AG09319 (cell line): Measurements from ENCODE around the gene ACTN3.
"Not testable (repeated sequence)": the region's sequence is repeated elsewhere in the genome, so short reads cannot be mapped to it uniquely, and the experiment has no call there.

ENCODE experiments used
- DNase-seq: peaks from one replicate; pipeline ENCODE4 v3.0.0-alpha.2; 2010; ENCODE audit warnings: low read depth; ENCODE audit errors: extremely low read depth
- TF ChIP-seq, protein P1 (sequence below): IDR thresholded peaks from 2 replicates; pipeline ENCODE4 v1.5.1; 2011; ENCODE audit warnings: low read depth, mild to moderate bottlenecking, inconsistent platforms, low read length, moderate library complexity

ACTN3 gene

DNA sequence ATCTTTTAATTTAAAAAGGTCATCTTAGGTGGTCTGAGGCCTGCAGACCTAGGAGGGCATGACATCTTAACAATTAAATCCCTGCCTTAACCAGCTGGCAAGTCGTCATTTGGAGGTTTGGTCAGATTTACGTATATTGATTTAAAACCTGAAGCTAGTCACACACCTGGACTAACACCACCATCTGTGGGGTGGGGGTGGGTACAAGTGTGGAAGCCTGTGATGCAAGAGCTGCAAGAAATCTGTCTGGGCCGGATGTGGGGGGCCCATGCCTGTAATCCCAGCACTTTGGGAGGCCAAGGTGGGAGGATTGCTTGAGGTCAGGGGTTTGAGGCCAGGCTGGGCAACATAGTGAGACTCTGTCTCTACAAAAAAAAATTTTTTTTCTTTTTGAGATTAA, 34.6 kb downstream of the ACTN3 start:
- TF ChIP-seq, protein P1, sequence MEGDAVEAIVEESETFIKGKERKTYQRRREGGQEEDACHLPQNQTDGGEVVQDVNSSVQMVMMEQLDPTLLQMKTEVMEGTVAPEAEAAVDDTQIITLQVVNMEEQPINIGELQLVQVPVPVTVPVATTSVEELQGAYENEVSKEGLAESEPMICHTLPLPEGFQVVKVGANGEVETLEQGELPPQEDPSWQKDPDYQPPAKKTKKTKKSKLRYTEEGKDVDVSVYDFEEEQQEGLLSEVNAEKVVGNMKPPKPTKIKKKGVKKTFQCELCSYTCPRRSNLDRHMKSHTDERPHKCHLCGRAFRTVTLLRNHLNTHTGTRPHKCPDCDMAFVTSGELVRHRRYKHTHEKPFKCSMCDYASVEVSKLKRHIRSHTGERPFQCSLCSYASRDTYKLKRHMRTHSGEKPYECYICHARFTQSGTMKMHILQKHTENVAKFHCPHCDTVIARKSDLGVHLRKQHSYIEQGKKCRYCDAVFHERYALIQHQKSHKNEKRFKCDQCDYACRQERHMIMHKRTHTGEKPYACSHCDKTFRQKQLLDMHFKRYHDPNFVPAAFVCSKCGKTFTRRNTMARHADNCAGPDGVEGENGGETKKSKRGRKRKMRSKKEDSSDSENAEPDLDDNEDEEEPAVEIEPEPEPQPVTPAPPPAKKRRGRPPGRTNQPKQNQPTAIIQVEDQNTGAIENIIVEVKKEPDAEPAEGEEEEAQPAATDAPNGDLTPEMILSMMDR = no peak
- DNase-seq = no peak

DNA sequence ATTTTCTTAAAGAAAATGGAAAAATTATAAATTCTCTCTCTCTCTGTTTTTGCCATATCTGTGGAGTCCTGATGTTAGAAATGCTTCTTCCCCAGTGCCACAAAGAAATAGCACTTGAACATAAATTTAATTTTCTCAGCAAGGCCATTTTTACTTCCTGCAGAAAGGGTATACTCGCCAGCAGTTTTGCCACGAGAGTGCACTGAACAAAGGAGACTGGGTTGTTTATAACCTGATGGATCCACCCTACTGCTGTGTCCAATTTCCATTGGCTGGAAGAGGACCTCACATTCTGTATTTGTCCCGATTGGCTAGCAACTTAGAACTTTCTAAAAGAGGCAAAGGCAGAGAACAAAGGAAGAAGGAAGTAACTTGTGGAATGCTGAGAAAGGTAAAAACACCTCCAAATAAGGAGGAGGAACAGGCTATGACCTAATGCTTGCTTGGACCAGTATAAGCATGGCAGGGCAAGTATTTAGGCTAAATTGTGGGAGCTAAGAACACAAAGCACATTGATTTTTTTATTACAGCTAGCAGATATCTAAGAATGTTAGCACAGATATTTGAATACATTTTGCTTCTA, 36.0 kb downstream of the ACTN3 start:
- not testable (repeated sequence) for DNase-seq

DNA sequence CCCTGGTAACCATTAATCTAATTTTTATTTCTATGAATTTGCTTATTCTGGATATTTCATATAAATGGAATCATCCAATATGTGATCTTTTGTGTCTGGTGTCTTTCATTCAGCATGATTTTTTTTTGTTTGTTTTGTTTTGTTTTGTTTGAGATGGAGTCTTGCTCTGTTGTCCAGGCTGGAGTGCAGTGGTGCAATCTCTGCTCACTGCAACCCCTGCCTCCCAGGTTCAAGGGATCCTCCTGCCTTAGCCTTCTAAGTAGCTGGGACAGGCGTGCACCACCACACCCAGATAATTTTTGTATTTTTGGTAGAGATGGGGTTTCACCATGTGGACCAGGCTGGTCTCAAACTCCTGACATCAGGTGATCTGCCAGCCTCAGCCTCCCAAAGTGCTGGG, 38.7 kb downstream of the ACTN3 start:
- not testable (repeated sequence) for DNase-seq

DNA sequence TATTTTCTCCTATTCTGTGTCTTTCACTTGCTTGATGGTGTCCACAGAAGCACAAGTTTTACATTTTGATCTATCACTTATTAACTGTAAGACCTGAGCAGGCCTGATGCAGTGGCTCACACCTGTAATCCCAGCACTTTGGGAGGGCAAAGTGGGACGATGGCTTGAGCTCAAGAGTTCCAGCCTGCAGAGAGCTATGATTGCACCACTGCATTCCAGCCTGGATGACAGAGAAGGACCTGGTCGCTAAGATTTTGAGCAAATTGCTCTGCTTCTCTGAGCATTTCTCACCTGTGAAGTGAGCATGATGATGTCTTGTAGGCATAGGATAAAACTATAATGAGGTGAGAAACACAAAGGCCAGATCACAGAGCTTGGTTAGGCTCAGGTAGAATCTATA, 39.4 kb downstream of the ACTN3 start:
- TF ChIP-seq, protein P1 = no peak

DNA sequence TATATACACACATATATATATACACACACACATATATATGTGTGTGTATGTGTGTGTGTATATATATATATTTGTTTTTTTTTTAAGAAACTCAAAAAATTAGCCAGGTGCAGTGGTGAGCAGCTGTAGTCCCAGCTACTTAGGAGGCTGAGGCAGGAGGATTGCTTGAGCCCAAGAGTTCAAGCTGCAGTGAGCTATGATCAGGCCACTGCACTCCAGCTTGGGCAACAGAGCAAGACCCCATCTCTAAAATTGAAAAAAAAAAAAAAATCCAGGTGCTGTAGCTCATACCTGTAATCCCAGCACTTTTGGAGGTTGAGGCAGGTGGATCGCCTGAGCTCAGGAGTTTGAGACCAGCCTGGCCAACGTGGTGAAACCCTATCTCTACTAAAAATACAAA, 42.6 kb downstream of the ACTN3 start:
- DNase-seq = not testable (repeated sequence)

More for the DNA sequence above, 39.4 kb downstream of the ACTN3 start:
- DNase-seq = no peak

DNA sequence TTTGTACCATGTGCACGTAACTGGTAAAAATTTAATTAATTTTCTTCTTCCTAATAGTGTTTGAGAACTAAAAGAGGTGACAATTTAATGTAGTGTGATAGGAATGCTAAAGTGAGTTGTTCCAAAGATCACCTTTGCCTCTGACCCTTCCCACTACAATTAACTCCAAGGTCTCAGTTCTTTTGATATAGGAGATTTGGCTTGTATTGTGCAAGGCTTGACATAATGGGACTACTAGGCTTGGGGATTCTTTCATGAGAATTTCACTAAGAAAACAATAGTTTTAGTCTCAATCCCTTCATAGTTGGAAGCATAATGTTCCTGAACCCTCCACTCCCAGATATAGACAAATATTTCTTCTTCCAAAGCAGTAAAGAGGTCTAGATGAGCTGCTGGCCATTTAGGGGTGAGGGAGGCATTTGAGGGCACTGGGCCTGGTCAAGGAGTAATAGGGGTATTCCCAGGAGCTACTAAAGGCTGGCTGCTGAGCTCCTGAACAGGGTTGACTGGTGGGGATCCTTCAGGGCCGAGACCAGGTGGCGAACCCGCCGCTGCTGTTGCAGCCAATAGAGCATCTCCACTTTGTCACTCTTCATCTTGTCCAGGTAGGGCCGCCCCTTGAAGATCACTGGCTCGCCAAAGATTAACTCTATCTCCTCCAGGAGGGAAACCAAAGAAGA, 43.4 kb downstream of the ACTN3 start:
- DNase-seq = no peak
- TF ChIP-seq, protein P1 = no peak

DNA sequence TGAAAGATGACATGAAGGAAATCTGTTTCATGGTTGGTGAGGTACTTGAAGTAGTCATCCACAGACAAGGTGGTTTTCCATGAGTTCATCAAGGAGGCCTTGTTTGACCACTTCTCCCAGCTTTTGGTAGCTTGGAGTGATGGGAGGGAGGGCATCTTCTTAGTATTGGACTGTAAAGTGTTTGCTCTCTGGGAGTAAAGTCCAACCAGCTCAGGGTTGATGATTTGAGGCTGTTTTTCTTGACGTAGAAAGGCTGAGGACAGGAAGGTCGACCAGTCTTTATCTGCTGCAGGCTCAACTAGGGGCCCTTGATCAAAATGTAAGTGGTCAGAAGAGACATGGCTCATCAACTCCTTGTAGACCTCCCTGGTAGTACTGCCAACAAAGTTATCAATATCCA, 44.5 kb downstream of the ACTN3 start:
- TF ChIP-seq, protein P1 = no peak
- DNase-seq = no peak

DNA sequence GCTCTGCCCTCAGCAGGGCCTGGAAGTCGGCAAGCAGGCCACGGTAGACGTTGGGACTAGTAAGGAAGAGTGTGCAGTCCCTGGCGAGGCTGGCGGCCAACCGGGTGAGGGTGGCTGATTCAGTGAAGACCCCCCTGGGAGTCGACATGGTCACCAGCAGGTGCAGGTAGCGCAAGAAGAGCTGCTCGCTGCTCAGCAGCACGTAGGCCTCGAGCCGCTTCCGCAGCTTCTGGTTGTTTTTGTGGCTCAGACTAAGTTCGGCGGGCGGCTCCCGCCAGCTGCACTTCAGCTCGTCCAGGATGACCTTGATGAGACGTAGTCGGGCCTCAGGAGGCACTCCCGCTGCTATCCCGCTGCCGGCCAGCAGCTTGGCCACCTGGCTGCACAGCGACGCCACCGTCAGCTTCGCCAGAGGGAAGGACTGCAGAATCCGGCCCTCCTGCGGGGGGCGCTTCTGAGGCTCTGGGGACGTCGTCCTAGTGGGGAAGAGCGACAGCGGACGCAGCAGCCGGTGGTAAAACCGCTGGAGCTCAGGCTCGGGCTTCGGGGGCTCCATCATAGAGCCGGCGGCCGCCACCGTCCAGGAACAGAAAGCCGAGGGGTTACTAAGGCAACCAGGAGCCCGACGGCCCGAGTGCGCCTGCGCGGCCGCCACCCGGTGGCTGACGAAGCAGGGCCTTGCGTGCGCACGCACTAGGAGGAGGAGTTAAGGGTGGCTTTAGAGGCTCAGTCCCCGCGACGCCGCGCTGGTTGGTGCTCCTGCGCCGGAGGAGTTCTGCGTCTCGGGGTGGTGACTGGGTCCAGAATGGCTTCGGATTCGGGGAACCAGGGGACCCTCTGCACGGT, 46.0 kb downstream of the ACTN3 start, which contains the start of the genes CCDC87 and CCS:
TSS of gene CCDC87 (minus strand) at position 607 of the 846 bp plus-strand sequence. CDS start at position 559, 48 bp downstream.
TSS of gene CCS (plus strand) at position 729 of the 846 bp plus-strand sequence. CDS start at position 806, 77 bp downstream.
- peak; percentile 87 for DNase-seq
- TF ChIP-seq, protein P1 = peak; percentile 67
